GM18951 (cell line): ENCODE data around the gene MMP20.

Experiments
- POLR2A ChIP-seq: IDR thresholded peaks from 4 replicates; pipeline ENCODE4 v1.6.1; 2011; ENCODE audit warnings: mild to moderate bottlenecking; ENCODE audit not compliant: insufficient read length, insufficient read depth; ENCODE audit errors: extremely low read depth
- in situ Hi-C: fragments of 300-500 bp; cut with MboI; formaldehyde crosslinking; loops from one replicate; pipeline ENCODE4 v1.12.0; 2022; ENCODE audit warnings: low sequenced_read_pairs, mixed read lengths, inconsistent platforms; ENCODE audit not compliant: unreplicated experiment

Gene MMP20

GRCh38 chr11:102576350-102576749 is 48.8 kb downstream of the MMP20 start:
- TF ChIP-seq POLR2A, result no peak
- in situ Hi-C loops, result no loop called here

- in situ Hi-C loops, result no loop called here
Observed at GRCh38 chr11:102575012-102575411, 50.1 kb downstream of the MMP20 start.

DNA sequence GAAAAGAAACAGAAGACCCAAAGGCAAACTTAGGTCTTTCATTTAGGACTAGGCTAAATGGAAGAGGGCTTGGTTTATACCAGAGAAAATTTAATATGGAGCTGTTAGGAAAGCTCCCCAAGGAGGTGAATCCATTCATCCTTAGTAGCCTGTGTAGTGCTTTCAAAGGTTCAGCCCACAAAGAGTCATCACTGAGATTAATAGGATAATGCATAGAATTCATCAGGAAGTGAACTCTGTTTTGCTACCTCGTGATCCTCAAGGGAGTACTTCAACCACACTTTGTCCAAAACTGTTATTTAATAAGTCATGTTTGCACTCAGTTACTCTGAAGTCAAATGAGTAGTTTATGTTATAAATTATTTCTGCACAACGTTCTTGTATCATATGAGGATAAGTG is 51.3 kb downstream of the MMP20 start:
- TF ChIP-seq POLR2A, result no peak

More at GRCh38 chr11:102575012-102575411, 50.1 kb downstream of the MMP20 start:
- TF ChIP-seq POLR2A, result no peak

GRCh38 chr11:102572554-102573220 is 52.4 kb downstream of the MMP20 start:
- no peak for TF ChIP-seq POLR2A
- in situ Hi-C loops, result no loop called here

More for the DNA sequence above, 51.3 kb downstream of the MMP20 start:
- in situ Hi-C loops, result no loop called here

GRCh38 chr11:102568851-102569250 is 56.3 kb downstream of the MMP20 start:
- in situ Hi-C loops, result no loop called here
- no peak for TF ChIP-seq POLR2A

- TF ChIP-seq POLR2A, result no peak
- in situ Hi-C loops, result no loop called here
Observed at GRCh38 chr11:102566112-102566511, 59.0 kb downstream of the MMP20 start.

GRCh38 chr11:102564110-102564509 is 61.0 kb downstream of the MMP20 start:
- in situ Hi-C loops, result no loop called here
- TF ChIP-seq POLR2A, result no peak

GRCh38 chr11:102561636-102562035 is 63.5 kb downstream of the MMP20 start:
- no peak for TF ChIP-seq POLR2A
- in situ Hi-C loops, result no loop called here

GRCh38 chr11:102560555-102561011 is 64.5 kb downstream of the MMP20 start:
- no peak for TF ChIP-seq POLR2A
- in situ Hi-C loops, result no loop called here

GRCh38 chr11:102559839-102560238 is 65.3 kb downstream of the MMP20 start:
- TF ChIP-seq POLR2A, result no peak
- in situ Hi-C loops, result no loop called here

DNA sequence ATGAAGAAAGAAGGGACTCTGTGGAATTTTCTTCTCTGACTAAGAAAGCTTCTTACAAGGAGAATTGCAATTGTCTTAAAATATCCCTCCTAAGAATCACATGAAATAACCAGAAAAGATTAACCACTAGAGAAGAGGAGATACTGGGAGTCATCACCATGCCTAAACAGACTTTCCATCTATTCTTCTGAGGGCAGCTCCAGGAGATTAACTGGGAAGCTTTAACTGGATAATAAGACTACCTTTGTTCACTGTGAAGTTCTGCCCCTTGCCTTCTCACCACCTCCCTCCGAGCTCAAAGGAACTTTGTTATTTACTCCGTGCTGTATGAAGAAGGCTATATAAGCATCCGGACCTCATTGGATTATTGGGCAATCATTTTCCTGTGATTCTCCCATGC is 70.0 kb downstream of the MMP20 start:
- no peak for TF ChIP-seq POLR2A
- in situ Hi-C loops, result no loop called here

- in situ Hi-C loops, result no loop called here
- no peak for TF ChIP-seq POLR2A
Observed at GRCh38 chr11:102553835-102554282, 71.3 kb downstream of the MMP20 start.

- in situ Hi-C loops, result no loop called here
- TF ChIP-seq POLR2A, result no peak
Observed at GRCh38 chr11:102552447-102553194, 72.5 kb downstream of the MMP20 start.

- TF ChIP-seq POLR2A, result no peak
- in situ Hi-C loops, result no loop called here
Observed at GRCh38 chr11:102552020-102552419, 73.1 kb downstream of the MMP20 start.

- in situ Hi-C loops, result no loop called here
- no peak for TF ChIP-seq POLR2A
Observed at GRCh38 chr11:102551169-102551781, 73.9 kb downstream of the MMP20 start.
